Common myeloid progenitor, CD34-positive (primary cell): Measurements from ENCODE around the gene ATF6.

Experiments used
- CTCF ChIA-PET: fragments of 350-600 bp; sonication (Branson Sonifier 250); formaldehyde crosslinking; loops from one replicate; lab custom pipeline; 2021; ENCODE audit warnings: antibody characterized with exemption; lab: Charles Lee
- POLR2A ChIA-PET: fragments of 350-600 bp; sonication (Branson Sonifier 250); formaldehyde crosslinking; loops from one replicate; lab custom pipeline; 2021; ENCODE audit warnings: antibody characterized with exemption; lab: Charles Lee
- DNase-seq, 3 donors: peaks; one replicate each; pipeline versions ENCODE4 v3.0.0 to v3.0.0-alpha.2; 2013
- H3K27ac ChIP-seq, 2 experiments: 1 replicate in 1 of 2; 2 replicates in 1 of 2; pipeline ENCODE4 v1.7.0; 2013; ENCODE audit warnings: inconsistent platforms in 2 of 2, low read length in 2 of 2, mild to moderate bottlenecking in 2 of 2, low read depth in 1 of 2, moderate library complexity in 1 of 2; ENCODE audit not compliant: severe bottlenecking in 2 of 2, insufficient read depth in 1 of 2, poor library complexity in 1 of 2
- H3K27me3 ChIP-seq, 5 experiments: replicated peaks in 2 of 5; 1 replicate in 3 of 5; 2 replicates in 2 of 5; pipeline versions ENCODE4 v1.6.1 to v1.7.0; 2013; ENCODE audit warnings: low read length in 4 of 5, mild to moderate bottlenecking in 2 of 5, moderate library complexity in 2 of 5, inconsistent platforms in 1 of 5; ENCODE audit not compliant: insufficient read depth in 5 of 5, control insufficient read depth in 4 of 5
- H3K36me3 ChIP-seq, 4 experiments: 1 replicate in 2 of 4; 2 replicates in 2 of 4; pipeline versions ENCODE4 v1.6.1 to v1.7.0; 2013; ENCODE audit warnings: low read length in 3 of 4, control low read depth in 1 of 4, mild to moderate bottlenecking in 1 of 4; ENCODE audit not compliant: control insufficient read depth in 4 of 4, insufficient read depth in 4 of 4
- H3K4me1 ChIP-seq, 4 experiments: 1 replicate in 3 of 4; 2 replicates in 1 of 4; pipeline versions ENCODE4 v1.6.1 to v1.7.1; 2013; ENCODE audit warnings: low read length in 3 of 4, mild to moderate bottlenecking in 3 of 4, control low read depth in 1 of 4, inconsistent platforms in 1 of 4, moderate library complexity in 1 of 4; ENCODE audit not compliant: control insufficient read depth in 4 of 4, insufficient read depth in 4 of 4; ENCODE audit errors: control extremely low read depth in 1 of 4
- H3K4me3 ChIP-seq, 7 experiments: 1 replicate in 4 of 7; 2 replicates in 3 of 7; pipeline versions ENCODE4 v1.5.1 to v1.7.0; 2013; ENCODE audit warnings: mild to moderate bottlenecking in 7 of 7, low read length in 6 of 7, moderate library complexity in 6 of 7, inconsistent platforms in 2 of 7, low read depth in 2 of 7, control low read depth in 1 of 7; ENCODE audit not compliant: insufficient read depth in 4 of 7, control insufficient read depth in 1 of 7; ENCODE audit errors: extremely low read depth in 1 of 7
- H3K9me3 ChIP-seq, 5 experiments: 1 replicate in 4 of 5; 2 replicates in 1 of 5; pipeline versions ENCODE4 v1.6.1 to v1.7.1; 2013; ENCODE audit warnings: low read length in 4 of 5, mild to moderate bottlenecking in 2 of 5, inconsistent platforms in 1 of 5, low read depth in 1 of 5, moderate library complexity in 1 of 5; ENCODE audit not compliant: control insufficient read depth in 4 of 5, insufficient read depth in 2 of 5; ENCODE audit errors: control extremely low read depth in 1 of 5
- WGBS: methylation state at CpG from one replicate; pipeline ENCODE4 v1.1.5; 2013; ENCODE audit not compliant: insufficient coverage; 5-methylcytosine and 5-hydroxymethylcytosine counted together

ATF6 gene

DNA sequence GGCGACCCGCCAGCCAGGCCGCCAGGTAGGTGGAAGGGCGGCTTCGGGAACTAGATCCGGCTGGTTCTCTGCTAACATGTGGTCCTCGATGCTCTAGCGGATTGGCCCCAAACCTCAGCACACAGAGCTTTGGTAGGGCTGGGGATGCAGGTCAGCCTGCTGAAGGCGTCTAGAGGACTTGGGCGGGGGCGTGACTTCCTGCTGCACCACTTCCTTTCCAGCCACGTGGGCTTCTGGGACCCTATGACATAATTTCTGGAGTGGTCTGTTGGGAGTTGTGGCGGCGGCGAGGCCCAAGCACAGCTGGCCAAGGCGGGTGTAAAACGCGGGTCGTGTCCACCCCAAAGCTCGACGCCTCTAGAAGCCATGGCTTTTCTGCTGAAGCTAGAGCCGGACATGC is 124.5 kb downstream of the ATF6 start:
- ChIA-PET POLR2A (no interaction called here), CTCF (interaction anchor here (1.2 to 1.3 kb wide), 2 partner anchors 9 to 13 kb away, joined by 4 to 5 read pairs; no protein-coding TSS in a partner anchor)
- no peak for DNase-seq
- Histone ChIP-seq H3K36me3 (peaks cover 15 to 29% (median 24%) of the 10 kb centered on the region in 4 experiments), H3K27me3 (no peaks in the 10 kb centered on the region), H3K4me3 (no peak overlapping the region), H3K27ac (no peak overlapping the region), H3K4me1 (no peaks in the 10 kb centered on the region), H3K9me3 (no peaks in the 10 kb centered on the region)
- WGBS, result 96% methylated on average over 22 of the region's 22 CpGs

DNA sequence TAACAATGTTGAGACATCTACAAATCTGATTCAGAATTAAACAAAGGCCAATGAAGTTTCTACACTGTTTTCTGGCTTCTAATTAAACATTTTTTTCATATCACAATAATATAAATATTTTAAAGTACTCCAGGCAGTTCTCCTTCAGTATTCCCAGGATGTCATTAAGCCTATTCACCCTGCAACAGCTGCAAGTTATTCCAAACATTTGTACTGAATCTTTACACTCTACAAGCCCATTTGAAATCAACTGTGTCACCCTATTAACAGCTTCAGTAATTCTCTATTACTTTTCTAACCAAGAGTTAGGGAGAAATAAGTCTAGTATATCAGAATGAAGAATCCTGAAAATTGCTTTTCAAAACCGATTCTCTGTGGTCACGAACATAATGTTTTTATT is 133.0 kb downstream of the ATF6 start:
- no peaks in the 10 kb centered on the region for H3K36me3 ChIP-seq
- H3K27me3 ChIP-seq, result no peaks in the 10 kb centered on the region
- no peak for DNase-seq
- H3K27ac ChIP-seq, result no peak overlapping the region
- H3K4me3 ChIP-seq, result no peak overlapping the region
- no peaks in the 10 kb centered on the region for H3K9me3 ChIP-seq
- CTCF ChIA-PET, result interaction anchor here (0.6 kb wide), 1 partner anchor 142 kb away, joined by 3 read pairs; no protein-coding TSS in a partner anchor
- POLR2A ChIA-PET, result no interaction called here
- WGBS, result no CpG with 5 or more reads among the region's 2 CpGs
- H3K4me1 ChIP-seq, result no peaks in the 10 kb centered on the region

DNA sequence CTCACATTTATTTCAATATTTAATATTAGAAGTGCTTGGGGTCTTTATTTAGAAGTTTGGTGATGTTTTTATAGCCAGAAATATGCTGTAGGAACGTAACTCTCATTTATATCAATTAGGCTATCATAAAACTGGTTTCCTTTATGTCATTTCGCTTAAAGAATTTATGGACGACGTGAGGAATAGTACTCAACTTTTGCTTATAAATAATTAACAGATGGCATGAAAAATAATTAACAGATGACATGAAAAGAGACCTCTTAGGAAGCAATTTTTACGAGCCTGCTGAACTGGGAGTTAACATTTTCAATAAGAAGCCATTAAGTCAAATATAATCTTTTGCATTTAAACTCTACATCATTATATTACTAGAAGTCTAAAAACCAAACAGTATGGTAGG is 134.0 kb downstream of the ATF6 start:
- CTCF ChIA-PET, result interaction anchor here (1.1 kb wide), 1 partner anchor 23 kb away, joined by 3 read pairs; no protein-coding TSS in a partner anchor

DNA sequence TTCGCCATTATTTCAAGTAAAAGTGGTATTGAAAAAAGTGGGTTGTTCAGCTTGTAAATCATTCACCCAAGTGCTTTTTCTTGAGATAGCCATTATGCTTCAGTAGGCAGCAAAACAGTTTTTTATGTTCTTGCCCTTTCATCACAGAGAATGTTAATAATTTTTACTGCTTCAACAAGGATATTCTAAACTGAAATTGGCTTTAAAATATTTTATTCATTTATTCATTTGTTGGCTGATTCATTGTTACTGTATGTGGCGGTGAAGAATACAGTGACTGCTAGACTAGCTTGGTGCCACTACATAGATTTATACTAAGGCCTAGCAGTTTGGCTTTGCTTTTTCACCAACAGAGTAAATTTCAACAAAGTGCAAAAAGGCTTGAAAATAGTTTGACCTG is 136.1 kb downstream of the ATF6 start:
- H3K9me3 ChIP-seq, result no peaks in the 10 kb centered on the region
- H3K27ac ChIP-seq, result no peak overlapping the region
- no peak for DNase-seq
- peaks cover 0 to 6% (median 0%) of the 10 kb centered on the region in 4 experiments for H3K4me1 ChIP-seq
- CTCF ChIA-PET, result interaction anchor here (1.1 kb wide), 1 partner anchor 8 kb away, joined by 3 read pairs; no protein-coding TSS in a partner anchor
- no CpG with 5 or more reads among the region's 2 CpGs for WGBS
- H3K4me3 ChIP-seq, result no peak overlapping the region
- POLR2A ChIA-PET, result no interaction called here
- H3K36me3 ChIP-seq, result no peaks in the 10 kb centered on the region
- no peaks in the 10 kb centered on the region for H3K27me3 ChIP-seq

More for the DNA sequence above, 134.0 kb downstream of the ATF6 start:
- DNase-seq, result no peak
- POLR2A ChIA-PET, result no interaction called here
- Histone ChIP-seq H3K36me3 (no peaks in the 10 kb centered on the region), H3K4me1 (peaks cover 0 to 3% (median 0%) of the 10 kb centered on the region in 4 experiments), H3K4me3 (no peak overlapping the region), H3K9me3 (no peaks in the 10 kb centered on the region), H3K27ac (no peak overlapping the region), H3K27me3 (no peaks in the 10 kb centered on the region)
- WGBS, result no CpG with 5 or more reads among the region's 5 CpGs

DNA sequence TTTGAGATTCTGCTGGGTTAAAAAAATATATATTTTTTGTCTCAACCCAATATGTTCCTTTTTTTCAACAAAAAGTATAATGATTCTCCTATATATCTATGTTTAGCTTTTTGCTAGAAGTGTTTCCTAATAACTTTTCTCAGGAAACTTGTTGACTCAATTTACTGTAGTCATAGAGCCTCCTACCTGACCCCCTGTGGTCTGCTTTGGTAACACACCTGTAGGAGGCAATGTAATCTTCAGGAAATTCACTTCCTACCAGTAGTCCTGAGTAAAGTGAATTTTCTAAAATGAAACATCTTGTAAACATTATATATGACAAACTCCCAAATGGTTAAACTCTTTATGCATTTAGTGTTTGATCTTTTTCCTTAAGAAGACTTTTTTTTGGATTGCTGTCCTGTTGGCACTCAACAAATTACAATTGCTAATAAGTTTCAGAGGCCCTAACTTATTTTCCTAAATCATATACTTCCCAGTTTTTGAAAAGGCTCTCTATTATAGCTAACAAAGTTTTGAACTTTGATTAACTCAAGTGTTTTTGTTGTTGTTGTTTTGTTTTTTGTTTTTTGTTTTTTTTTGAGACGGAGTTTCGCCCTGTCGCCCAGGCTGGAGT is 139.3 kb downstream of the ATF6 start:
- POLR2A ChIA-PET, result interaction anchor here (0.7 kb wide), 1 partner anchor 60 kb away, joined by 3 read pairs; no protein-coding TSS in a partner anchor
- CTCF ChIA-PET, result interaction anchor here (0.9 to 2.4 kb wide), 12 partner anchors 10 to 143 kb away, joined by 3 to 12 read pairs (median 4); no protein-coding TSS in a partner anchor
- DNase-seq, result peak; percentile 32 to 42 (median 40)
- H3K27me3 ChIP-seq, result no peaks in the 10 kb centered on the region
- H3K4me1 ChIP-seq, result peaks cover 0 to 6% (median 0%) of the 10 kb centered on the region in 4 experiments
- H3K9me3 ChIP-seq, result no peaks in the 10 kb centered on the region
- H3K27ac ChIP-seq, result no peak overlapping the region
- H3K36me3 ChIP-seq, result peaks cover 0 to 3% (median 2%) of the 10 kb centered on the region in 4 experiments
- WGBS, result no CpG with 5 or more reads among the region's 3 CpGs
- no peak overlapping the region for H3K4me3 ChIP-seq

- ChIA-PET CTCF (interaction anchor here (0.6 to 1.1 kb wide), 2 partner anchors 65 to 130 kb away, joined by 3 to 4 read pairs; no protein-coding TSS in a partner anchor), POLR2A (no interaction called here)
- Histone ChIP-seq H3K36me3 (peaks cover 0 to 6% (median 2%) of the 10 kb centered on the region in 4 experiments), H3K27ac (no peak overlapping the region), H3K4me1 (peaks cover 0 to 6% (median 0%) of the 10 kb centered on the region in 4 experiments), H3K27me3 (no peaks in the 10 kb centered on the region), H3K9me3 (no peaks in the 10 kb centered on the region), H3K4me3 (no peak overlapping the region)
- no peak for DNase-seq
Observed at GRCh38 chr1:161907265-161907664, 141.1 kb downstream of the ATF6 start.

GRCh38 chr1:161908264-161908663 is 142.1 kb downstream of the ATF6 start:
- H3K27me3 ChIP-seq, result no peaks in the 10 kb centered on the region
- no peaks in the 10 kb centered on the region for H3K9me3 ChIP-seq
- WGBS, result no CpG with 5 or more reads among the region's 3 CpGs
- ChIA-PET POLR2A (no interaction called here), CTCF (no interaction called here)
- no peak overlapping the region for H3K27ac ChIP-seq
- no peak overlapping the region for H3K4me3 ChIP-seq
- peaks cover 0 to 6% (median 0%) of the 10 kb centered on the region in 4 experiments for H3K4me1 ChIP-seq
- peaks cover 4 to 10% (median 7%) of the 10 kb centered on the region in 4 experiments for H3K36me3 ChIP-seq
- no peak for DNase-seq
